Kidney capillary endothelial cell (primary cell): ENCODE data around the gene DPP4.

ENCODE experiments used
- DNase-seq: peaks from one replicate; pipeline ENCODE4 v3.0.0-alpha.2; 2018; ENCODE audit warnings: low spot score

DPP4 gene

GRCh38 chr2:162085090-162085891 is 11.3 kb upstream of the DPP4 start:
- DNase-seq, result no peak

GRCh38 chr2:162084536-162084935 is 10.5 kb upstream of the DPP4 start:
- DNase-seq, result no peak

- DNase-seq, result no peak
Observed at GRCh38 chr2:162082681-162083080, 8.7 kb upstream of the DPP4 start.

- no peak for DNase-seq
Observed at GRCh38 chr2:162082036-162082435, 8.0 kb upstream of the DPP4 start.

GRCh38 chr2:162079514-162079913 is 5.5 kb upstream of the DPP4 start:
- DNase-seq, result no peak

GRCh38 chr2:162075689-162076132 is 1.7 kb upstream of the DPP4 start:
- DNase-seq, result no peak

GRCh38 chr2:162074928-162075688 is 1.1 kb upstream of the DPP4 start:
- no peak for DNase-seq

GRCh38 chr2:162074632-162074895 is 549 bp upstream of the DPP4 start:
- no peak for DNase-seq

- DNase-seq, result no peak
Observed at GRCh38 chr2:162072976-162073887, 783 bp downstream of the DPP4 start.

GRCh38 chr2:162072181-162072702 is 1.8 kb downstream of the DPP4 start:
- DNase-seq, result no peak

GRCh38 chr2:162071001-162071400 is 3.0 kb downstream of the DPP4 start:
- DNase-seq, result no peak

- no peak for DNase-seq
Observed at GRCh38 chr2:162070228-162070936, 3.6 kb downstream of the DPP4 start.

GRCh38 chr2:162069267-162069903 is 4.6 kb downstream of the DPP4 start:
- DNase-seq, result no peak

- DNase-seq, result no peak
Observed at GRCh38 chr2:162067596-162067995, 6.4 kb downstream of the DPP4 start.

GRCh38 chr2:162065767-162066166 is 8.2 kb downstream of the DPP4 start:
- no peak for DNase-seq

- DNase-seq, result no peak
Observed at GRCh38 chr2:162063899-162064298, 10.1 kb downstream of the DPP4 start.

- no peak for DNase-seq
Observed at GRCh38 chr2:162063281-162063680, 10.7 kb downstream of the DPP4 start.

- DNase-seq, result no peak
Observed at GRCh38 chr2:162062559-162062958, 11.5 kb downstream of the DPP4 start.

- no peak for DNase-seq
Observed at GRCh38 chr2:162061021-162061420, 13.0 kb downstream of the DPP4 start.

- DNase-seq, result no peak
Observed at GRCh38 chr2:162060532-162060931, 13.5 kb downstream of the DPP4 start.

- DNase-seq, result no peak
Observed at GRCh38 chr2:162058973-162059668, 14.9 kb downstream of the DPP4 start.
